NCI-H446 treated with DMSO at 0.1 percent for 48 hours (cell line): ENCODE results near the gene CD302.
"Not testable (repeated sequence)": the region's sequence is repeated elsewhere in the genome, so short reads cannot be mapped to it uniquely, and the experiment has no call there.

Experiments
- DNase-seq: peaks from one replicate; lab custom pipeline; 2025; lab: John Stamatoyannopoulos, UW

CD302 gene

DNA sequence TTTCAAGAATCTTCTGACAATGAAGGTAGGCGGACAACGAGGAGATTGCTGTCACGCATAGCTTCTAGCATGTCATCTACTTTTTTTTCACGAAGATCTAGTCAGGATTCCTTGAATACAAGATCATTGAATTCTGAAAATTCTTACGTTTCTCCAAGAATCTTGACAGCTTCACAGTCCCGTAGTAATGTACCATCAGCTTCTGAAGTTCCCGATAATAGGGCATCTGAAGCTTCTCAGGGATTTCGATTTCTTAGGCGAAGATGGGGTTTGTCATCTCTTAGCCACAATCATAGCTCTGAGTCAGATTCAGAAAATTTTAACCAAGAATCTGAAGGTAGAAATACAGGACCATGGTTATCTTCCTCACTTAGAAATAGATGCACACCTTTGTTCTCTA, 49.9 kb downstream of the CD302 start:
- DNase-seq, result no peak

DNA sequence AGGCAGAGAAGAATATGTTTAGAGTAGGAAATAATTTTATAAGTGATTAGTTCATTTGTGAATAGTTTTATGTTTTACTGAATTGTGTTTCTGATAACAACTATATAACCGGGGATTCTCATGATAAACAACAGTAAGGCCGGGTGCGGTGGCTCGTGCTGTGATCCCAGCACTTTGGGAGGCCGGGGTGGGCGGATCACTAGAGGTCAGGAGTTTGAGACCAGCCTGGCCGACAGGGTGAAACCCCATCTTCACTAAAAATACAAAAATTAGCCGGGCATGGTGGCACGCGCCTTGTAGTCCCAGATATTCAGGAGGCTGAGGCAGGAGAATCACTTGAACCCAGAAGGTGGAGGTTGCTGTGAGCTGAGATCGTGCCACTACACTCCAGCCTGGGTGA, 52.8 kb downstream of the CD302 start:
- DNase-seq, result not testable (repeated sequence)

DNA sequence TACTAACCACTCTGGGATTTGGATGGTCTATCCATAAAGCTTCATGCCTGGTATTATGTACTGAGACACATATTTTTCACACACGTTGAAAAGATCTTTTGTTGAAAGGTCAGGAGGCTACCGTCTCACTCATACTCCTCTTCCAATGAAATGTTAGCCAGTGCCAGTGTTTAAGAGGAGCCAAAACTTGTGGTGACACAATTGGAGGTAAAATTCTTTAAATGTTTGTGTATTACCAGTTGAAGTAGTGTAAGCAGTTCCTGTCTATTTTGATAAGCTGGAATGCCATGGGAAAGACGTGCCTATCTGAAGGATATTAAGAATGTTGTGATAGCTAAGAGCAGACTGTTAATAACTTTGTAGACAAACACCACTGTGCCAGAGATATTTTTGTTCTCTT, 53.6 kb downstream of the CD302 start:
- no peak for DNase-seq

DNA sequence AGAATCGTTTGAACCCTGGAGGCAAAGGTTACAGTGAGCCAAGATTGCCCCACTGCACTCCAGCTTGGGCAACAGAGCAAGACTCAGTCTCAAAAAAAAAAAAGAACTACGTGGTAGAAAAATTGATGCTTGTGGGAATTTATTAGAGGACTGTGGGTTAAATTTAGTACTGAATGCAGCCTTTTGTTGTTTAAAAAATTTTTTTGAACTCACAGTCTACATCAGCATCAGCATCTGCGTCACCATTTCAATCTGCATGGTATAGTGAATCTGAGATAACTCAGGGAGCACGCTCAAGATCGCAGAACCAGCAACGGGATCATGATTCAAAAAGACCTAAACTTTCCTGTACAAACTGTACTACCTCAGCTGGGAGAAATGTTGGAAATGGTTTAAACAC, 55.2 kb downstream of the CD302 start:
- no peak for DNase-seq

DNA sequence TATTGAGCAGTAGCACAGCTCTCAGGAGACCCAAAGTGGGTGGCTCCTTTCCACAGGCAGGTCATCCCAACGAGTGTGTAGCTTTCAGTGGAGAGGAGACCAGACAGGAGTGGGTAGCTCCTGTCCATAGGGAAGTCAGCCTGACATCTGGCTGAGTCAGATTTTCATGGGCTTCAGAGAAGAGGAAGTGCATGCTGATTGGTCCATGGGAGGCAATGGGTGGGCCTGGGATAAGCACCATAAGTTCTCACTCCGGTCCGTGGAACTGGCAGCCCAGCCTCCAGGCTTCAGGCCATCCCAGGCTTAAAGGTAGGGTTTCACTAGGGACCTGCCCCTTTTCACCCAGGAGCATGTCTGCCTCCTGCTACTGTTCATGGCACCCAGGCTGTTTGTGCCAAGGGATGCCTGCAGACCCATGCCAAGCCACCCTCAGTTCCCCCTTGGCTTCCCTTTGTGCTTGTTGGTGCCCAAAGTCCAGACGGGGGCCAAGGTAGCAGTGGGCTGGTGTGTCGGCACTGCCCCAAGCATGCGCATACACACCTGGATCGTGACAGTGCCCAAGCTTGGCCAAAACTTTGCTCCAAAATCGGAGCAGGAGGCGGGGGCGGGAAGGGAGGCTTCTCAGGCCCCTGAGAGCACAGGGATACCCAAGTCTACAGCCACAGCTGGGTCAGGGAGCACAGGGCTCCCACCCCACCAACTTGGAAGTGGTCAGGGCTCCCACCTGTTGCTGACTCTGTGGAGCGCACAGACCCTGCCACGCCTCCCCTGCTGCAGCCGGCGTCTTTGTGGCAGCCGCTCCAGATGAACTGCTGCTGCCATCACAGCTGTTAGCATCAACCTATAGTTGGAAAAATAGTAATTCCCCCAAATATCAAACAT, 59.3 kb downstream of the CD302 start:
- no peak for DNase-seq

DNA sequence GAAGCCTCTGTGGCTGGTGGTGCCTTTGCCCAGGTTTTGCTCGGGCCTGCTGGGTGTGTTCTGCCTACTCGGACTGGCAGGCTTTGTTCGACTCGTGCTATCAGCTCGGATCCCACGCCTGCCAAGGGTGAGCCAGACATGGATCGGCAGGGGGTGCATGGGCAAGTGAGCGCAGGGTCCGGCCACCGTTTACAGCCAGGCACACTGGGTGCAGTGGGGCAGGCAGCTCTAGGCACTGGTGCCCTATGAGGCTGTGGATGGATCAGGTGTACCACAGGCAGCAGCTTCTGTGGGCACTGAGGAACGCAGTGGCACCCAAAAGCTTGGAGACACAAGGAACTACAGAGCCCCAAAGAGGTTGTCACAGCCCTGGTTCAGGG, 60.1 kb downstream of the CD302 start:
- no peak for DNase-seq

DNA sequence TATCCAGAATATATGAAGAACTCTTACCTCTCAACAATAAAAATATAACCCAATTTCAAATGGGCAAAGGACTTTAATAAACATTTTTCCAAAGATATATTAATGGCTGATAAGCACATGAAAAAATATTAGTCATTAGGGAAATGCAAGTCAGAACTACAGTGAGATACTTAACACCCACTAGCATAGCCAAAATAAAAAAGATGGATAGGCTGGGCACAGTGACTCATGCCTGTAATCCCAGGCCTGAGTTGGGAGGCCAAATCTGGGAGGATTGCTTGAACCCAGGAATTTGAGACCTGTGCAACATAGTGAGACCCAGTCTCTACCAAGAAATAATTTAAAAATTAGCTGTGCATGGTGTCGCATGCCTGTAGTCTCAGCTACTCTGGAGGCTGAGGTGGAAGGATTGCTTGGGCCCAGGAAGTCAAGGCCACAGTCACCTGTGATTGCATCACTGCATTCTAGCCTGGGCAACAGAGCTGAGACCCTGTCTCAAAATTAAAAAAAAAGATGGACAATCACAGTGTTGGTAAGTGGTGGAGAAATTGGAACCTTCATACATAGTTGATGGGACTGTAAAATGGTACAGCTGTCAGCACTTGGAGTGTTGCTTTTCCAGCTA, 60.6 kb downstream of the CD302 start:
- DNase-seq, result no peak

DNA sequence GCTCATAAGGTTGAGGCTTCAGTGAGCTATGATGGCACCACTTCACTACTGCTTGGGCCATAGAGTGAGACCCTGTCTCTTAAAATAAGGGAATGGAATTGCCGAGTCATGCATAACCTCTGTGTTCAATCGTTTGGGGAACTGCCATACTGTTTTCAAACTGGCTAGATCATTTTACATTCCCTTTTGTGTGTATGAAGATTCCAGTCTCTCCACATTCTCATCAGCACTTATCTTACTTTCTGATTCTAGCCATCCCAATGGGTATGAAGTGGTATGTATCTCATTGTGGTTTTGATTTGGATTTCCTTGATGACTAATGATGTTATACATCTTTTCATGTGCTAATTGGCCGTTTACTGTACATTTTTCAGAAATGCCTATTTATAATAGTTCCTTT, 62.0 kb downstream of the CD302 start:
- DNase-seq, result no peak

DNA sequence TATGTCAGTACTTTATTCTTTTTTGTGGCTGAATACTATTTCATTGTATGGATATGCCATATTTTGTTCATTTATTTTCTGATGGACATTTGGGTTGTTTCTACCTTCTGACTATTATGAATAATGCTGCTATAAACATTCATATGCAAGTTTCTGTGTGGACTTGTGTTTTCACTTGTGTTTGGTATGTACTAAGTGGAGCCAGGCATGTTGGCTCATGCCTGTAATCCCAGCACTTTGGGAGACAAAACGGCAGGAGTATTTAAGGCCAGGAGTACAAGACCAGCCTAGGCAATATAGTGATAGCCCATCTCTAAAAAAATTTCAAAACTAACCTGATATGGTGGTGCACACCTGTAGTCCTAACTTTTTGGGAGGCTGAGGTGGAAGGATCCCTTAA, 62.4 kb downstream of the CD302 start:
- DNase-seq, result no peak

DNA sequence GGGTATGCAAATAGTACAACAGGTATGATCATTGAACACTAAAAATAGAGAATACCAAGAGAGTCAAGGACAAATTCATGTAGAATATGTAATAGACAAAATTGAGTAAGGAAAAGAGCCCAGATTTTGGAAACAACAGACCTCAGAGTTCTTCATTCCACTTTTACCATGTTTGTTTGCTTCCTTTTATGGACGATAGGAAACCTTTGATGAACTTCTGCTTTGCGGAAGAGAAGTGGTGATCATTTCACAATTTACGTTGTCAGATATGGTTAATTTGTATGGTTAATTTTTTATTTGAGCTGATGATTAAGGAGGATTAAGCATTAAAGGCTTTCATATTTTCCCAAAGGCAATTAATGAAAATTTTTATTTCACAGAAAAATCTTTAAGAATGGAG, 69.4 kb downstream of the CD302 start:
- no peak for DNase-seq

DNA sequence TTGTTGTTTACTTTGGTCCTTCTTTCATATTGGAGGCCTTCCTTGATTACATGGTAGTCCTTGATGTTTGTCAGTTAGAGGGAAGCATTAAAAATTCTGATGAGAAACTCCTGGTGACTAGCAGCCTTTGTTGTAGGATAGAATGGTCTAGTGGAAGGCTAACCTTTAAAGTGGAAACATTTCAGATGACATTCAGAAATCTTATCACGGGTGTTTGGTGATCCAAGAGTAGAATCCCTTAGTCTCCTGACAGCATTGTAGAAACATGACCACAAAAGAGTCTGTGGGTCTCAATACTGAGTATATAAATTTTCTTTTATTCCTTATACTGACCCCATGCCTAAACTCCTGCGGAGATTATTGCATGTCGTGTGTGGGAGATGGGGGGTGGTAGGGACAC, 72.3 kb downstream of the CD302 start:
- no peak for DNase-seq

DNA sequence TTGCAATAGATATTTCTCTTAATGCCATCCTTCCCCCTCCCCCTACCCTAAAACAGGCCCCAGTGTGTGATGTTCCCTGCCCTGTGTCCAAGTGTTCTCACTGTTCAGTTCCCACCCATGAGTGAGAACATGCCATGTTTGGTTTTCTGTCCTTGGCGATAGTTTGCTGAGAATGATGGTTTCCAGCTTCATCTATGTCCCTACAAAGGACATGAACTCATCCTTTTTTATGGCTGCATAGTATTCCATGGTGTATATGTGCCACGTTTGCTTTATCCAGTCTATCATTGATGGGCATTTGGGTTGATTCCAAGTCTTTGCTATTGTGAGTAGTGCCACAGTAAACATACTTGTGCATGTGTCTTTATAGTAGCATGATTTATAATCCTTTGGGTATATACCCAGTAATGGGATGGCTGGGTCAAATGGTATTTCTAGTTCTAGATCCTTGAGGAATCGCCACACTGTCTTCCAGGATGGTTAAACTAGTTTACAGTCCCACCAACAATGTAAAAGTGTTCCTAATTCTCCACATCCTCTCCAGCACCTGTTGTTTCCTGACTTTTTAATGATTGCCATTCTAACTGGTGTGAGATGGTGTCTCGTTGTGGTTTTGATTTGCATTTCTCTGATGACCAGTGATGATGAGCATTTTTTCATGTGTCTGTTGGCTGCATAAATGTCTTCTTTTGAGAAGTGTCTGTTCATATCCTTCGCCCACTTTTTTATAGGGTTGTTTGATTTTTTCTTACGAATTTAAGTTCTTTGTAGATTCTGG, 73.0 kb downstream of the CD302 start:
- not testable (repeated sequence) for DNase-seq

DNA sequence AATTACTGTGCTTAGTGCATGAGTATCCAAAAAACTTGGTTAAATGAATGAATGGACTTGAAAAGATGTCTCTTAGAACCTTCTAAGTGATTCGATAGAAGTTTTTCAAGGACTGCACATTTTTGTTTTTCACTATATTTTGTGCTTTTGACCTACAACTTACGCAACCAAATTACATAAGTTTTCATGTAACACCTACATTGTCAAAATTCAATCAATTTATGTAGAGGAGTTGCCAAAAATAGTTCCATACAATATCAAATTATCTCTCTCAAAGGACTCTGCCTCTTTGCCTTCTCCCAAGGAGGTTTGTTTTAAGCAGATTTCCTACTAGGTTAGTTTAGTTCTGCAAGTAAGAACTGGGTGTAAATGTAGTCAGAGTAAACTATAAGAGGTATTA, 75.4 kb downstream of the CD302 start:
- no peak for DNase-seq

DNA sequence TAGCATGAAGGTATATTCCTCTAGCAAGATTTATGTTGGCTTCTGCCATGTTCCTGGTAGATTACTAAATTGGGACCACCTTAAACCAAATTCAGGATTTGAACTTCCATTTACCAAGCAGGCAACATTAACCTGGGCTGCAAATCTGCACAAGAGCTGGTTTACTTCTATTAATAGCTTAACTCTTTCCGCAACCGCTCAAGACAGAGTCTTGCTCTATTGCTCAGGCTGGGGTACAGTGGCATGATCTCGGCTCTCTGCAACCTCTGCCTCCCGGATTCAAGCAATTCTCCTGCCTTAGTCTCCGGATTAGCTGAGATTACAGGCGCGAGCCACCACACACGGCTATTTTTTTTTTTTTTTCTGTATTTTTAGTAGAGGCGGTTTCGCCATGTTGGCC, 77.3 kb downstream of the CD302 start:
- DNase-seq, result no peak
